ENCODE results near the gene SHQ1.

SHQ1 gene

DNA sequence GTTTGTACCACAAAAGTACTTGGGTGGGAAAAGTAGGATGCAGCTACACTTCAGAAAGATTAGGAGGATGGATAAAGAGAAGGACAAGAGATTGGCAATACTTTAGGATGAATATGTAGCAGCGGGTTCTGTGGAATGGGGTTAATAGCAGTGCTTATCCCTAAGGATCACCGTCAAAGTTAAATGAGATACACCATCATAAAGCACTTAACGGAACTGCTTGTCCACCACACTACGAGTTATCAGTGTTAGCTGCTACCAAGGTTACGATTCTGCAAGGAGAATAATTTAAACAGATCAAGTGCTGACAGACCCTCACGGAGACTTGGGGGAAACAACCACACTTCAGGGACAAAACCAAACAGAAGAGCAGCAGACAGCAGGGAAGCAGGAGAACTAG lies 963 bp downstream of the SHQ1 start:
- DNase-seq: no peak

DNA sequence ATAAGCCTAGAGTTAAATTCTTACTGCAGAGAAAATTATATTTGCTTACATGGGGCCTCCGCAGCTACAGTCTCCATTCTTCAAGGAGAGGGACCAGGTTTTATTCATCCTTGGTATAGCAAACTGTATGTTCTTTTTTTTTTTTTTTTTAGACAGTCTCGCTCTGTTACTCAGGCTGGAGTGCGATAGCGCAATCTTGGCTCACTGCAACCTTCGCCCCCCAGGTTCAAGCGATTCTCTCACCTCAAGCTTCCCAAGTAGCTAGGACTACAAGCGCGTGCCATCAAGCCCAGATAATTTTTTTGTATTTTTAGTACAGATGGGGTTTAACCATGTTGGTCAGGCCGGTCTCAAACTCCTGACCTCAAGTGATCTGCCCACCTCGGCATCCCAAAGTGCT lies 2.1 kb downstream of the SHQ1 start:
- DNase-seq: no peak

DNA sequence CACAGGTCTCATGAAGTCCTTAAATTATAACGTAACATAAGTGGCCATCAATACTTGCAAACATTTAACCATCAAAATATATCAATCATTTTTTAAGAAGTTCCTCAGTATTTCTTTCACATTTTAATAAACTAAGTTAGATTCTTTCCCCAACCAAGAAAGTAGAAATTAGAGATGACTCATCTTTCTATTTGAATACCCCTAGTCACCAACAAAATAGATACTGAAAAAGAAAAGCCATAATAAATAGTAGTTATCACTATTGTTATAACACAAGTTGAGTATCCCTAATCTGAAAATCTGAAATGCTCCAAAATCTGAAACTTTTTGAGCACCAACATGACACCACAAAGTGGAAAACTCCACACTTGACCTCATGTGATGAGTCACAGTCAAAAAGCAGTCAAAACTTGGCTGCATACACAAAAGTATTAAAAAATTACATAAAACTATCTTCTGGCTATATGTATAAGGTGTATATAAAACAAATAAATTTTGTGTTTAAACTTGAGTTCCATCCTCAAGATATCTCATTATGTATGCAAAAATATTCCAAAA lies 3.7 kb downstream of the SHQ1 start:
- DNase-seq: no peak

DNA sequence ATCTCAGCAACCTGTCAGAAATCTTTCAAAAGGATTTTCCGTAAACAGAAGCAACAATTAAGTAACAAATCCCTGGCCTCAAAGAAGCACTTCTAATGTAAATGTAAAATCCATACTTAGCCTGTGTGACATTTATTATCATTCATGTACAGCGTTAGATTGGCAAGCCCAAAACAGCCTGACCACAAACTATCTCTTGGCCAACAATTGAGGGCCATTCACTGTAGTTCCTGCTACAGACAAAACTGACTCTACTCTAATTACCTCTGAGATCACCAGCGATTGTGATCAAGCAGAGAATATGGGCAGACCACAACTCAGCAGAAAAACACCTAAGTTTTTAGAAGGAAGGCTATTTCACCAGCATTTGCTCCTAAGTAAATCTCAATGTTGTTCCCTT lies 9.2 kb downstream of the SHQ1 start:
- DNase-seq: no peak

DNA sequence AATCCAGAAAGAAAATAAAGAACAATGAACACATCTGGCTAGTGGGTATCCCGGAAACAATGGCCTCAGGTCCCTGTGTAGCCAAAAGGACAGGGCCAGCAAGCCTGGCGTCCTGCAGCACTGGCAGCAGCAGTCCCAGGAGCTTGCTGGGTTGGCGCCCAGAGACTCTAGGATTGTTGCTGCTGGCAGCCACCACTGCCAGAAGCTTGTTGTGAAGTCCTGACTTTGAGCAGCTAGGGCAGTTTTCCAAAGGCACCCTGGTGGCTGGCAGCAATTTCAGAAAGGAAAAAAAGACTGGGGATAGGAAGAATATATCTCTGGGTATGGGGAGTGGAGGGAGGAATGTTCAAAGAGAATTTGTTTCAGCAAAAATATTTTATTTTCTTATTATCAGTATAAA lies 11.3 kb downstream of the SHQ1 start:
- peak; percentile 39 for DNase-seq

DNA sequence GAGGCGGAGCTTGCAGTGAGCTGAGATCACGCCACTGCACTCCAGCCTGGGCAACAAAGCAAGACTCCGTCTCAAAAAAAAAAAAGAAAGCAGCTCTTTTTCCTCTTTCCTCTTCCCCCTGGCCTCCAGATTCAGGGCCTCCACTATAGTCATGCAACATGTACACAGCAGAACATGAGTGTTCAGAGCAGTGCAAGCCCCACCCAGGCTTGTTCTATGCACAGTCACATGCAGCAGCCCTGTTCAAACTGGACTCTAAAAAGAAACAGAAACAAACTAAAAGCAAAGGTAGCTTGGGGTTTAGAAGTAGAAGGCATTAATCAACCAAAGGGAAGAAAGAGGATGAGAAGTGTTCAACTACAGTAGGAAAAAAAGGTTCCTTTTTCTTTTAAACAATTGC lies 11.8 kb downstream of the SHQ1 start:
- no peak for DNase-seq

DNA sequence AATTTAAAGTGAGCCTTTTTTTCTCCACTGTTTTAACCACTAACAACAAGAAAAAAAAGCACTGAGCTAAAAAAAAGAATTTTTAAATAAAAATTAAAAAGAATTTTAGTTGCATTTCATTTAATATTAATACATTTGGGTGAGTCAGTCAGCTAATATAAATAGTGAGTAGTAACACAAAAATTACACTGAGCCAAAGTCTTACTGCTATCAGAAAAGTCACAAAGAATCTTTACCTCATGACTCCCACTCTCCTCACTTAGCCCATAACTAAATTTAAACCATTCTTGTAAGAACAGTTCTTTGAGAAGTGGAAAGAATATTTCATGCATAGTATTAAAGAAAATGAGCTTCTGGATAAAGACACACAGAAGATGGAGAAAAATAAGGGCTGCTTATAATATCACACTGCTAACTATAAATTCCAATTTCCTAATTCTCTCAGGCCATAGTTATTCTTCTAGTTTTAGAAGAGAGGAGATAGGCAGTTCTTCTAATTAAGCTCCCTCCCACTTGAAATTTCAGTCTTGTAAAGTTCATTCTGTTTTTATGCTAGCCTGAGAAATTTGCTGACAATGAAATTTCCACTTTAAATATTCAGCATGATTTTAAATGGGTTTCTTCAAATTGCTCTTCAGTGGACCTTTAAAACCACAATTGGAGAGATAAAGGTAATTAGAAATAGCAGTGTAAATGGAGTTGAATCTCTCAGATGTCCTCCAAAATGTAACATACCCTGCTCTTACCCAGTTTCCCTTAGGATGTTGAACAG lies 17.6 kb downstream of the SHQ1 start:
- no peak for DNase-seq

DNA sequence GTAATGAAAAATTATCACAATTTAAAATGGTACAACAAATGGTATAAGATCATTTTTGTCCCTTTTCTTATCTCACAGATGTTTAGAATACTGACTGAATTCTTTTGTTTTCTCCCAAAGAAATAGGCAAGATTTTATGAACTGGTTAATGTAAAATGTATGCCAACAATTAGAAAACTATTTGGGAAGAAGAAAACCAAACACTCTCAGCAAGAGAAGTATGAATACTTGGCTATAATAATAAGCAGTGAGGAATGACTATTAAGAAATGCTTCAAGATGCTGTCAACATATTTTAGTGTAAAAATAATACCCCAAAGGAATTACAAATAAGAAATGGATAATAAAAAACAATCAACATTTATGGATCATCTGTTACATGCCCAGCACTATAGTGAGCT lies 18.5 kb downstream of the SHQ1 start:
- DNase-seq: no peak

DNA sequence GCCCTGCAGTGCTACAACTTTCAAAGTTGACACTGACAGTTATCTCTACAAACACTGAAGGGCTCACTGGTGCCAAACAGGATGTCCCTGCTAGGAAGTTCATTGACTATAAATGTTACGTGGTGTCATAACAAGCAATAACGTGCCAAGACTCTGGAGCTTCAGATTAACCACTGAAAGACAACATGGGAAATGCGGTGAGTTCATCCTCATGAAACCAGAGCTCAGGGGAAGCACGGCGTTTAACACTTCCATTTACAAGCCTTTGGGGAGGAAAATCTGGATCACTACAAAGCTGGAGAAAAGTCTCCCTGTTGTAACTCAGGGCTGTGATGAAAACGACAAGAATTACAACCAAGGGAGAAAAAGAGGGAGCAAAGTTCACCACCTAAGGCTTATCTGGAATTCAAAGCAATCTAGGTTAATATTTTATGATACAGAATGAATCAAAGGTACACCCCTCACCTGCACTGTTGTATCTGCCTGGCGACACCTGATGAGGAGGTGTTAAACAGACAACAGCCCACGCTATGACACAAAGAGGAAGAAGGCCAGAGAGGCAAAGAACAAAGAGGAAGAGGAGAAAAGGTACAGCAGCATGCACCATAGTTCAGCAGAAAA lies 27.0 kb downstream of the SHQ1 start:
- peak; percentile 35 for DNase-seq

DNA sequence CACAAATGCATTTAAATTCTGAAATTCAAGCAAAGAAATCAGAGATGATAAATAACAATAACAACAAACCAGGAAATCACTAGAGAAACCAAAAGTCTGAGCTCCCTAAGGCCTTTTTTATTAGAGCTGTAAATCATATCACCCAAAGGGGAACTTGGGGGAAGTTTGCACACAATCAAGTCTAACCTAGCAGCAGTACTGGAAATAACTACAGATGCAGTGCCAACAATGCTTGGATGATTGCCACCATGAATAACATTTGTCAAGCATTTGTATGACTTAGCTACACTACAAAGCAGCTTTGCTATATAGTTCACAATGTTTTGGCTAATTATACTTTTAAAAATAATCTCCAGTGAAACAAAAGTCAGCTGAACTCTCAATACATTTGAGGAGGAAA lies 27.8 kb downstream of the SHQ1 start:
- peak; percentile 59 for DNase-seq

DNA sequence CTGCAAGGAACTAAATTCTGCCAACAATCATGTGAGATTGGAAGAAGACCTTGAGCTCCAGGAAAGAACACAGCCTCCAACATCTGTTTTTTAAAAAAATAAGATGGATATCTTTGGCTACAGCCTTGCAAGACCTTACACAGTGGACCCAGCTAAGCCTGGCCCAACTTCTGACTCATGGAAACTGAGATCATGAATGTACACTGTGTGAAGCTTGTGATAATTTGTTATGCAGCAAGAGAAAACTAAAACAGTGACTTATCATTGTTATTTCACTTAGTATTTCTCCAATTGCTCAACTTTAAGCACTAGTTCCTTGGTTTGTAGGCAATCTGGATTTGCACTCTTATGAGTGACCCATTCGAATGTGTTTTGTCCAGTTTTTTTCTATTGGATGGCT lies 29.3 kb downstream of the SHQ1 start:
- DNase-seq: no peak

DNA sequence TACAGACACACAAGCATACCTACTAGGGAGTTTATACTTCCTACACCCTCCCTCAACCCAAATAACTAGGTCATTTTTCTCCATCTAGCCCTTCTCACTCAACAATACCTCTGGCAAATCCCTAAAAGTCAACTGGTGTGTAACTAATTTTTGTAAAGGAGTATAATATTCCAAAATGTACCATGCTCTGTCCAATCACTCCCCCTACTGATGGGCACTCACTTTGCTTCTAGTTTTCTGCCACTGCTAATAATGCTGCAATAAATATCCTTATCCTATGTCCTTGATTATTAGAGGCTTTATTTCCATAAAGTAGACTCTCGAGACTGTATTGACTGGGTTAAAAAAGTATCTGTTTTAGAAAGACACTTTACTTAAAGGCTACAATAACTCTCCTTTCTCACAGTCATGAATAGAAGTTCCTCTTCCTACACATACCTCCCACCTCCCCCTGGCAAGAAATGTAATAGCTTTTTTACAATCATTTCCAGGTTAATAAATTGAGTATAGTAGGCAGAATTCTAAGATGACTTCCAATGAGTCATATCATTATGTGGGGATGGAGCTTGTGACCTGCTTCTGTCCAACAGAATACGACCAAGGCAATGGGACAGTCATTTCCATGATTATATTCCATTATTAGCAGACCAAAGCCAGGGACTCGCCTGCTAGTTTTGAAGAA lies 30.0 kb downstream of the SHQ1 start:
- DNase-seq: no peak

DNA sequence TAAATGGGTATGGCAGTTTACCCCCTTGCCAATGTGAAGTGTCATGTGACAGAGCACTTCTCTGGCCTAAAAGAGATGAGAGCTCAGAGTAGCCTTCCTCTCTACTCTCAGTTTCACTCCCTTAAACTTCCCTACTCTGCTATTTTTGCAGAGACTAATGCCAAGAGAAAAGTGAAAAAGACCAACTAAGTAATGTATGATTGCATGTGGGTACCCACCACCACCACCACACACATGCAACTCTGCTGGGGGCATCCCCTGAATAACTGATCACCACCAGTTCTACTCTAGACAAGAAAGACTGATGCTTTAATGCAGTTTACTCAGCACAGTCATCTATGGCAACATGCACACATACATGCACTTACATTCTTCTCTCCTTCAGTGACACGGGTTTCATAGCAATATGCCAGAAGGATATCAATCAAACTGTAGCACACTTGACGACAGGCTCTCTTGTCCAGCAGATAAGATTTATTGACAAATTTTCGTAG lies 31.3 kb downstream of the SHQ1 start:
- no peak for DNase-seq

DNA sequence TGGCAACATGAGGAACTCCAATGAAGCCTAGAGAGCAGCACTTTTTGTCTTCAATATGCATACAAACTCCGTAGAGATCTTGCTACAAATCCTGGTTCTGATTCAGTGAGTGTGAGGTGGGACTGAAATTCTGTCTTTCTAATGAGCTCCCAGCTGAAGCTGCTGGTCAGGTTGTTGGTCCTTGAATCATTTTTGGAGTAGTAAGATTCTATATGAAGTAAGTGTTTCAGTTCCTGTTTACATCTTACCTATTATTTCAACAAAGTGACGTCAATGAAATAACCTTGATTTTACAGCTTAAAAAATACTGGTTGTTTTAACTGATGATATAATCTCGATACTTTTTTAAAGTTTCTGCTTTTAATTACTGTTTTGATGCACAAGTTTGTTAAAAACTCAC lies 33.9 kb downstream of the SHQ1 start:
- no peak for DNase-seq

DNA sequence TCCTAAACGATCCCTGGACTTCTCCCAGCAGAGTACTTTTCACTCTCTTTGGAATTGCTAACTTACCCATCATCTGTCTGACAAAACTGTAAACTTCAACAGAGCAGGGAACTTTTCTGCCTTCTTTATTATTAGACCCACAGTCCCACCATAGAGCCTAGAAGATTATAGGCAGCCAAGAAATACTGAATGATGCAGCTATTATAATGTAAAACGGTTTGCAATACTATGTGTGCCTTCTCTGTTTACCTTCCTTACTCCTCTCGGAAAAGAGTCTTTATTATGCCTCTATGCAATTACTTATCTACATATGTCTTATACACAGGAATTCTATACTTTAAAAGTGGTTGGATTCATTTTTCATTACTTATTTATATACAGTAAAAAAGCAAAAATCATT lies 36.0 kb downstream of the SHQ1 start:
- no peak for DNase-seq

DNA sequence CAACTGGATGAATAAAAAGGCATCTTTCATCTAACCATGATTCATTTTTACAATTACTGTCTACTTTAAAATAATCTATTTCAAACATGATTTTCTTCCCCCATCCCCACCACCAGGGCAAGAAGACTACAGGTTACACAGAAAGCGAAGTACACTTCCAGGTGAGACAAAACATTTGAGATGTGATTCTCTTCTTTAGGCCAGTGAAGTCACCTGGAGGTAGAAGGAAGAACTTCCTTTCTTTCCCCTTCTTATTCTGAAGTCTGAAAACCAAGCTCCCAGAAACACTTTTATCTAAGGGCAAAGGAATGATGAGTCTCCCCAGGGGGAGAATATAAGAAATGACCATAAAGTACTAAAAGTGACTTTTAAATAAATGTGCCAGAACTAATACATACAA lies 36.7 kb downstream of the SHQ1 start:
- DNase-seq: no peak

DNA sequence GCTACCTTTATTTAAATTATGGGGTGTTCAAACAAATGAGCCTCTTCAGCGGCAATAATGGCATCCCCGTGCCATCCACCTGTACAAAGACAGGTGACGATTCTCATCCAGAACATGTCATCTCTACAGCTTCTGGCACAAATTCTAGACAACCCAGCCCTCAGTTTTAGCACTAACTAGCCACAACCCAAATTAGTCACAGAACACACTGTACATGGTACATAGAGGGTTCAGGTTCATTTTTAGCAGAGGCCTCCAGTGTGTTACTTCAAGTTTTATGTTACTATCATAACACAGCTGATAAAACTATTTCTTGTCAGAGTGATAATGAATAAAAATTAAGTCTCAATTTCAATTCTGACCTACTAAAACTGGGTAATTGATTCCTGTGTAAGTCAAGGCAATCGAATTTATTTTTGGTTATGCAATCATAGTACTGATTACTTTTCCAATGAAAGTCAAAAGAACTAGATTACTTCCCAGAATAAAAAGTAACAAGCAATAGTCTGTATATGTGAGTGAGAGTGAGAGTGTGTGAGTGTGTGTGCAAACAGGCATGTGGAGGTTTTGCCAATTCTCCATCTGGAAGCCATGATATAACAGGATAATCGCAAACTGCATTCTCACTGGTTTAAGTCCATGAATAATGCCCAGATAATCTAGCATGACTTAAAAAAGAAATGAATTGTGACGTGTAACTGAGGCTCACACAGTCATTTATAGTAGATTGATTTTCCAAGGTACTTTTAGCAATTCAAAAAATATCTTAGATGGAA lies 37.4 kb downstream of the SHQ1 start:
- no peak for DNase-seq

DNA sequence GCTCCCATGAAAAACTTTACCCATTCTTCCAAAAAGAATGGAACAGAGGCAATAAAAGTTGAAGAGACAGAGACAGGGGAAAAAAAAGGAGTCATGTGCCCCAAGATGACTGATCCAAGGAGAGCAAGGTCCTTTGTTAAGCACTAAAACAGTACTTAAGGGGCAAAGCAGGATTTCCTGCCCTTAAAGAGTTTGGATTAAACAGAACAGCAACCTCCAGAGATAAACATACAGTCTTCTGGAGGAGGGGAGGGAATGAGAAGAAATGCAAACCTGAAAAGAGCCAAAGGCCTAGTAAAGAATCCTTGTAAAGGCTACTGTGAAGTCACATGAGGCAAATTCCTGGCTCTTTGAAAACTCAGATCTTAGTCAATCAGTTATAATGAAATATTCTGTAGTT lies 38.2 kb downstream of the SHQ1 start:
- DNase-seq: no peak

DNA sequence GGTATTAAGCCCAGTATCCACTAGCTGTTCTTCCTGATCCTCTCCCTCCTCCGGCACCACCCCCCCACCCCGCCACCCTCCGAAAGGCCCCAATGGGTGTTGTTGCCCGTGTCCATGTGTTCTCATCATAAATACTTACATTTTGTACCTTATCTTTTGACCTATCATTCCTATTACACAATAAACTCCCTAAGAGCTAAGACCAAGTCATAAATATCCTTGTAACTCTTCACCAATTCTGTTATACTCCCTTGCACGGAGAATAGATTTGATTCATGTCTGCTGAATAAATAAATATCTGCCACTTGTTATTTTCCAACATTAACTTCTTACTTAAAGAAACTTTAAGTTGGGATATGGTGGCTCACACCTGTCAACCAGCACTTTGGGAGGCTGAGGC lies 43.9 kb downstream of the SHQ1 start:
- DNase-seq: no peak

DNA sequence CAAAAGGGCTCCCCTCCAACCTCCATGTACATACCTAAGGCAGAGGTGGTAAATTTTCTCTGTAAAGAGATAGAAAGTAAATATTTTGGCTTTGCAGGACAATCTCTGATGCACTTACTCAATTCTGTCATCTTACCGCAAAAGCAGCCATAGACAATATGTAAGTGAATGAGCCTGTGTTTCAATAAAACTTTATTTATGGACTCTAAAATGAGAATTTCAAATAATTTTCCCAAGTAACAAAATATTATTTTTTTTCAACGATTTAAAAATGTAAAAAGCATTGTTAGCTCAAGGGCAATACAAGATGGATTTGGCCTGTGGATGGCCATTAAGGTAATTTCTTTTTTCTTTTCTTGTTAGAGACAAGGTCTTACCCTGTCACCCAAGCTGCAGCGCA lies 44.7 kb downstream of the SHQ1 start:
- DNase-seq: no peak

DNA sequence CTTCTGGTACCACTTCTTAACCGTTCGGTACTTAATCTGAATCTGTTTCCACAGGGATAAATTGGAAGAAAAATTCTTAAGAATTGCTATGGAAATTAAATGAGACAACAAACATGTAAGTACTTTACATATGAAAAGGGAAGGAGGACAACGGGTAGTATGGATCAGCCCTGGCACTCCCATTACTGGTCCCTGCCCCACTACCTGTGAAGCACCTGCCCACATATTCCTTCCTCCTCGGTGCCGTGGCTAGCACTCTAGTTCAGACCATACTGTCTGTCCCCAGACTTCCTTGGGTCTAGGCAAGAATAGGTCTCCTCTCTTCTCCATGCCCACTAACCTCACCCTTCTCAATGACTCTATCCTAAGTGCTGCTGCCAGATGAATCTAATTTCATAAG lies 46.2 kb downstream of the SHQ1 start:
- no peak for DNase-seq

DNA sequence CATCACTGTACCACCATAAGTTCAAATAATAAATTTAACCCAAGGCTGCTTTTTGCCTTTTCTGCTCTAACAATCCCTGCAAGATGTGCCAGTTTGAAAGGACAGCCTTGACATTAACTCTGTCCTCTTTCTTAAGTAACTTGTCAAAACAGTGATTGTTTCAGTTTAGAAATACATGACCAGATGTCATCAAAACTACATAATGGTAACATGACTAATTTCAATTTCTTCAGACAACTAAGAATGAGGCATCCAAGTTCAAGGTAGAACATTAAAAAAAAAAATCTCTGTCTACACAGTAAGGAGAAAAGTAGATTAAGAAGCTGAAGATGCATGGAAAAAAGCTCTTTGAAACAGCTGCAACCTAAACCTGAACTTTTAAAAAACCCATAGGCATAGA lies 47.4 kb downstream of the SHQ1 start:
- no peak for DNase-seq

DNA sequence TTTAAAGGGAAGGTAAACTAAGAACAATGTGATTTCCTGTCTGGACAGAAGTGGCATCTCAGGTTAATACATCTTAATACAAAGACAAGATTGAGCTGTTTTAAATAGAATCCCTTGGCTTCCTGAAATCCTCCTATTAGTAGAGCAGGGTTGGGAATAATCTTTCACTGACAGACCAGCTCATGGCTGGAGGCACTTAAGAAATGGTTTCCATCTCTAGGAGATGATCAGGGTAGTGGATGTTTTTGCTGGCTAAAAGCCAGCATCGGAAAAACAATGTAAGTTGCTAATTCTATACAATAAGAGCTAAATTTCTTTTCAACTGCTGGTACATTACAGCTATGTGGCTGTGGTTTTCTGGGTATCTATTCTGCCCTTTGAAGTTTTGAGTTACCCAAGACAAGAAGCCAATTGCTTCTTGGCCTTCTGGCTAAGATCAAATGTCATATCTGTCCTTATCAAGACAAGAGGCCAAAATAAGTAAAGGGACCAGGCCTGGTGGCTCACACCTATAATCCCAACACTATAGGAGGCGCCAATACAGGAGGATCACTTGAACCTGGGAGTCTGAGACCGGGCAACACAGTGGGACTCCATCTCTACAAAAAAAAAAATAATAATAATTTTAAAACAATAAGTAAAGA lies 49.6 kb downstream of the SHQ1 start:
- DNase-seq: no peak

All from femur (tissue), 1 donor.